ENCODE results near the gene C4orf50.

C4orf50 gene

GRCh38 chr4:5921101-5921980 is 96.9 kb downstream of the C4orf50 start:
- no peak for DNase-seq (ENCODE audit: low read depth in 3 of 3)

DNA sequence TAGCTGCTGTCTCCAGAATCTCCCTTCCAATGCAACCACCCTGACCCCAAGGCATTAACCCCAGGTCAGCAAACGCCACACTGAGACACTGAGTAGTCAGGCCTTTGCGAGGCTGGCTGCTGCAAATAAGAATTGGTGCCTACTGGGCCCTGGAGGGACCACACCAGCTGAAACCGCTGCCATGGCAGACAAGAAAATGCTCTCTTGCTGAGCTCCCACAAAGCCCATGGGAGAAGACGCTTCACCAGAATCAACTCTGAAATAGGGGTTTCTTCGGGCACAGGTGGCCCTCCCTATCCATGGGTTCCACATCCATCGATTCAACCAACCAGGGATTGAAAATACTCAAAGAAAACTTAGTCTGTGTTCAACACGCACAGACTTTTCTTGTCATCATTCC is 98.7 kb downstream of the C4orf50 start:
- no peak for DNase-seq (ENCODE audit: low read depth in 3 of 3)

GRCh38 chr4:5919044-5919443 is 99.2 kb downstream of the C4orf50 start:
- DNase-seq (ENCODE audit: low read depth in 3 of 3), result no peak

DNA sequence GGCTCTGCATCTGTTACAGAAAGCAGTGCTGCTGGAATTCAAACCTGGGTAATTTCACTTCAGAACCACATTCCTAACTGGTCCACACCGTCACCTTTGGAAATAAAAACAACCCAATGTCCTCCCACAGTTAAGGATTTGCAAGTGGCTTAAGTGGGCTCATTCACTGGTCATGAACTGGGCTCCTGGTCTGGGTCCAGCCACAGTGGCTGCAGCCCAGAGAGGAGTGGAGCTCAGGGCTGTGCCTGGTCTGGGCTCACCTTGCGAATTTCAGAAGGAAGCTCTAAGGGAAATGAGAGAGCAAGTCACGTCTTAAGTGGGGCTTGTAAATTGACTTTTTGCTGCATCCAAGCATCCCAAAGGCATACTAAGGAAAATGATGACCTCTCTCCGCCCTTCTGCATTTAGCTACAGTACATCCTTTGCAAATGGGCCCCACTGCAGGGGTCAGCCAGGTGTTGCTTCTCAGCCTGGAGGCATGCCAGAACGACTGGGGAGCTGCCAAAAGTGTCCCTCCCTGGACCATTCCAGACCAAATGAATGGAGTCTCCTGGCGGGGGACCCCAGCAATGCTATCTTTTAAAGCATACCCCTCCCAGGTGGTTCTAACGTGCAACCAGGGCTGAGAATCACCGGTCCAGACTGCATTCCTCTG is 99.8 kb downstream of the C4orf50 start:
- DNase-seq (ENCODE audit: low read depth in 3 of 3), result no peak

DNA sequence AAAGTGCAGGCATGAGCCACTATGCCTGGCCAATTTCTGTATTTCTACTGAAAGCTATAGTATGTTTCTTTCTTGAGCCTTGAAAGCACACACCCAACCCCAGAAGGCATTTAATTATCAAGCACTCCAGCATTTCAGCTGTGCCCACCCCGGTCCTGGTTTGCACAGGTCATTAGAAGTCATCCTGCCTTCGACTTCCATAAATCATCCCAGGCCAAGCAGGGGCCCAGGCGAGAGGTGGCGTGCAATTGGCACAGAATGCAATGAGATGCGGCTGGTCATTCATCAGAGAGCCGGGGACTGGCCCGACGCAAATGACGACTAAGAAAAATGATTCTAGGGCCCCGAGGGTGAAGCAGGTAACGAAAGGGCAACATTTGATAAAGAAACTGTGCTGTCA is 100.6 kb downstream of the C4orf50 start:
- no peak for DNase-seq (ENCODE audit: low read depth in 3 of 3)

DNA sequence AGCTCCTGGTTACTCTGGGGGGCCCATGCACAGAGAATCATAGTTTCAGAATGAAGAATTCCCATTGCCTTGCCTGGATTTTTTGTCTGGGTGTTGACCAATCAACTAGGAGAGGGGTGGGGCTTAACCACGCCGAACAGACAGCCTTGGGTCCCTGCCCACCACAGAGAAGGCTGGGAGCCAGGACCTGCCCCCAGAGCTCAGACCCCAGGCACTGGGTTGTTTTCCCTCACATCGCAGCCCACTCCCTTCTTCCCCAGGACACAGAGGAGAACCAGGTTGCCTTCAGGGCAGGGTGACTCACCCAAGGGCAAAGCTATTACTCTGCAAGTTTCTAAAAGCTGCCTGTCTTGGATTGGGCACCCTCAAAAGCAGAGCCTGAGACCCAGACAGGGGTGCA is 102.0 kb downstream of the C4orf50 start:
- DNase-seq (ENCODE audit: low read depth in 3 of 3), result no peak

DNA sequence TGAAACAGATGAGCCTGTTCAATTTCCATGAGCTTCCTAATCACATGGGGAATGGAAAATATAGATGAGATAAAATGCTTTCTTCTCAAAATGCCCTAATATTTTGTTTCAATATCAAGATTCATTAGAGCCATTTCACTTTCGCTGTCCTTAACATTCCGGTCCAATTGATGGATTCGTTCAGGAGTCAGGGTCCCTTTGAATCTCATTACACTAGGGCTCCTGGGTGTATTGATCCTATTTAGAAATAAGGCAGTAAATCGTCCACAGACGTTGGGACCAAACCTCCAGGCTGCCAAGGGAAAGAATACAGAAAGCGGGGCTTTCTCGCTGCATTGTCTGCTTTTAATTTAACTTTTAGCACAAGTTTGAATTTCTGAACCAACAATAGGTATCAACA is 104.8 kb downstream of the C4orf50 start:
- DNase-seq (ENCODE audit: low read depth in 3 of 3), result no peak

- DNase-seq (ENCODE audit: low read depth in 3 of 3), result no peak
These were observed 105.6 kb downstream of the C4orf50 start for GRCh38 chr4:5912614-5913019.

- no peak for DNase-seq (ENCODE audit: low read depth in 3 of 3)
These were observed 109.3 kb downstream of the C4orf50 start for GRCh38 chr4:5908876-5909427.

- DNase-seq (ENCODE audit: low read depth in 3 of 3), result no peak
These were observed 112.0 kb downstream of the C4orf50 start for GRCh38 chr4:5906191-5906590.

DNA sequence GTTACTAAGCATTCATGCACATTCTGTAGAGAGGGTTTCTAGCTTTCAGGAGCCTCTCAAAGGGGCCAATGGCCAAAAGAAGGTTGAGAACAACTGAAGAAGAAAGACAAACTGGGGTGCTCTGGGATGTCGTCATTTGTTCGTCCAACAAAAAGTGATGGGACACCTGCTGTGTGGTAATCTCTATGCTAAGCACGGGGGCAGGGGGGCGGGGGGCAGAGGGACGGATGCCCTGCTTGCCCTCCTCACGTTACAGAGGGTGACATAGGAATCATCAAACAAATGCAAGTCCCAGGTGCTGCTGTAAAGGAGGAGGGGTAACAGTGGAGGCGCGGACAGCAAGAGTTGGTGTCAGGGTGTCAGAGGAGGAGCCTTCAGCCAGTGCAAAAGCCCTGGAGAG is 112.5 kb downstream of the C4orf50 start:
- no peak for DNase-seq (ENCODE audit: low read depth in 3 of 3)

DNA sequence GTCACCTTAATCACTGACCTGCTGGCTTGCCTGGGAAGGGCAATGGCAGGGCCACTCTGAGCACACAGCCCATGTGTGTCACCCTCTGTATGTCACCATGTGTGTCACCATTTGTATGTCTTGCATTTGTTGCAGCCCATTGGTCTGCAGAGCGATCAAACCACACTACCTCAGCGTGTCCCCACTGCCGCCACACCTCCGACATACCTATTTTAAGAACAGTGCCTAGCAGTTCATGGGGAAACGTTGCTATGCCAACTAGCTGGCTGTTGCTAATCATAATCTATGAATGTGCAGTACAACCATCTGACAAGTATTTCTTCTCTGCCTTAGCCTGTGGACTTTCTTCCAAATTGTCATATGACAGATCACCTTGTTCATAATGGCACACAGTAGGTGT is 117.4 kb downstream of the C4orf50 start:
- no peak for DNase-seq (ENCODE audit: low read depth in 3 of 3)

DNA sequence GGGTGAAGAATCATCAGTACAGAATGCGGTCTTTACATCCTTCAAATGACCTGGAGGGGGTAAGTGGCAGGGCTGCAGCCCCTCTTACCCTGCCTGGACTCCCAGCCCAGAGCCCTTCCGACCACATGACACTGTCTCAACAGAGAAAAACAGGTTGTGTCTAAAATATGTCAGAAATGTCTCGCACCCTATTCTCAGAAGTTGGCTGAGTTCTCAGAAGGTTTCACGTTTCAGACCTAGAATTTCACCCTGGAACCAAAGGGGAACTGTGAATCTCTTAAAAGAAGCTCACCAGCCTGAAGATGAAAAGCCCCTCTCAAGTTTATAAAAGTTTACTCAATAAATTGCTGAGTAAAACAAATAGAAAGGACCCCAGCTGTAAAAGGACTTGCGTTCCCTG is 118.3 kb downstream of the C4orf50 start:
- DNase-seq (ENCODE audit: low read depth in 3 of 3), result no peak

DNA sequence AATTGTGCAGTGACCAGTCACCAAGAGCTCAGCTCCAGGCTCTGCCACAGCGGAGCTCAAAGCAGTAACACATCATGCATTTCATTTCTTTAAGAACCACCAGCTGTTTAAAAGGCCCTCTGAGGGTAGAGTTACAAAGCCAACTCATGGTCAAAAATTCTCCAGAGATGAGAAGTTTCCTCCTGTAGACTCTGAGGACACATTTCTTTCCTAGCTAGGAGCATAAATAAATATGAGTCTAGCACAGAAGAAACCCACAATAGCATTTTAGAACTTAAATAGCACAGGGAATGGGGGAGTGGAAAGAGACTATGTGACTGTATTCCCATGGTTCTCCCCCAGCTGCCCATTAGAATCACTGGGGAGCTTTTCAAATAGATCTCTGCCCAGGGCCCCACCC is 118.8 kb downstream of the C4orf50 start:
- DNase-seq (ENCODE audit: low read depth in 3 of 3), result no peak

- no peak for DNase-seq (ENCODE audit: low read depth in 3 of 3)
These were observed 120.6 kb downstream of the C4orf50 start for GRCh38 chr4:5897674-5898073.

GRCh38 chr4:5895287-5895686 is 122.9 kb downstream of the C4orf50 start:
- no peak for DNase-seq (ENCODE audit: low read depth in 3 of 3)

GRCh38 chr4:5894266-5894665 is 124.0 kb downstream of the C4orf50 start:
- no peak for DNase-seq (ENCODE audit: low read depth in 3 of 3)

DNA sequence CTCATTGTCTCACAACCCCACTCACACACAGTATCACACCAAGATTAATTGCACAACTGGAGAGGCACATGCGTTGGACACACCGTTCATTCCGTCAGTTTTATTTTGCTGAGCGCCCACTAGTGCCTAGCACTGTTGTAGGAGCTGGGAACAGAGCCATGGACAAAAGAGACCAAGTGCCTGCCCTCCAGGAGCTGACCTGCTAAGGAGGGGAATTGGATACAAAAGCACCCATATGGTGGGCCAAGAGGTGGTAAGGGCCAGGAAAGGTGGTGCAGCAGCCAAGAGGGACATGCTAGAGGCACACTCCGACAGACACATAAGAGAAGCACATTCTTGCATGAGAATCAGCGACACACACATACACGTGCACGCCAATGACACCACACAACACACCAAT is 124.6 kb downstream of the C4orf50 start:
- no peak for DNase-seq (ENCODE audit: low read depth in 3 of 3)

GRCh38 chr4:5893004-5893580 is 125.1 kb downstream of the C4orf50 start, which contains the start of gene CRMP1:
TSS of gene CRMP1 (minus strand) at chr4:5893086. CDS start at chr4:5892969, 117 bp downstream.
- DNase-seq (ENCODE audit: low read depth in 3 of 3), result no peak

- DNase-seq (ENCODE audit: low read depth in 3 of 3), result no peak
These were observed 125.8 kb downstream of the C4orf50 start for GRCh38 chr4:5892323-5893003.

- no peak for DNase-seq (ENCODE audit: low read depth in 3 of 3)
These were observed 126.5 kb downstream of the C4orf50 start for GRCh38 chr4:5891563-5892322.
